Natural killer cell treated with Interleukin-12 subunit alpha and Interleukin-12 subunit beta and Interleukin-15 and Interleukin-18, amount 100 ng/mL, for 72 hours (primary cell): ENCODE results near the gene CAMK2N1. TPM values are rescaled to one million over a fixed set of nuclear protein-coding genes. Genes with fewer than 3 reads are reported as not detected.

Experiments
- ATAC-seq, 2 donors: fragments of 150-1000 bp; cut with Tn5 transposase in 1 of 2; sonication (Bioruptor Pico), chemical (Tn5 transposase) in 1 of 2; 2 replicates each; pipeline ENCODE4 v1.10.0; 2021
- DNase-seq: peaks from one replicate; pipeline ENCODE4 v3.0.0; 2022; ENCODE audit warnings: low spot score
- H3K27ac Mint-ChIP-seq, 2 donors: 1 replicate in 1 of 2; 2 replicates in 1 of 2; pipeline ENCODE4 v1.8.0; 2022; ENCODE audit warnings: mixed read lengths in 2 of 2, mild to moderate bottlenecking in 1 of 2, moderate library complexity in 1 of 2
- H3K27me3 Mint-ChIP-seq, 2 donors: 1 replicate in 1 of 2; 2 replicates in 1 of 2; pipeline ENCODE4 v1.8.0; 2022; ENCODE audit warnings: mixed read lengths in 2 of 2
- H3K36me3 Mint-ChIP-seq: one replicate; pipeline ENCODE4 v1.8.0; 2022; ENCODE audit warnings: mixed read lengths
- H3K4me1 Mint-ChIP-seq, 2 donors: 1 replicate in 1 of 2; 2 replicates in 1 of 2; pipeline ENCODE4 v1.8.0; 2022; ENCODE audit warnings: low read depth in 2 of 2, mixed read lengths in 2 of 2, mild to moderate bottlenecking in 1 of 2
- H3K4me3 Mint-ChIP-seq: one replicate; pipeline ENCODE4 v1.8.0; 2022; ENCODE audit warnings: mixed read lengths
- H3K9me3 Mint-ChIP-seq: 2 replicates; pipeline ENCODE4 v1.8.0; 2022; ENCODE audit warnings: mixed read lengths
- total RNA-seq, 2 donors: library from RNA; stranded (reverse); gene quantifications; one replicate each; pipeline ENCODE4 v1.2.3, GENCODE V29; 2022

The CAMK2N1 gene
- total RNA-seq, 2 donors from 2014 or later: 1.1 to 2.1 TPM

- H3K36me3 Mint-ChIP-seq: peaks cover 5% of the 10 kb centered on the region
- DNase-seq: no peak
- peaks cover 45 to 52% of the 10 kb centered on the region in 2 donors for H3K27me3 Mint-ChIP-seq
- no peak for ATAC-seq
- H3K27ac Mint-ChIP-seq: no peak overlapping the region
- no peaks in the 10 kb centered on the region for H3K9me3 Mint-ChIP-seq
- peaks cover 0 to 13% of the 10 kb centered on the region in 2 donors for H3K4me1 Mint-ChIP-seq
- H3K4me3 Mint-ChIP-seq: no peak overlapping the region
Observed at GRCh38 chr1:20480243-20480944, 5.6 kb downstream of the CAMK2N1 start.

- Mint-ChIP-seq H3K36me3 (peaks cover 5% of the 10 kb centered on the region), H3K9me3 (no peaks in the 10 kb centered on the region), H3K27me3 (peaks cover 51 to 58% of the 10 kb centered on the region in 2 donors), H3K4me1 (peaks cover 0 to 13% of the 10 kb centered on the region in 2 donors), H3K4me3 (no peak overlapping the region), H3K27ac (no peak overlapping the region)
- no peak for ATAC-seq
- no peak for DNase-seq
Observed at GRCh38 chr1:20479840-20480239, 6.2 kb downstream of the CAMK2N1 start.

GRCh38 chr1:20478057-20478635, 7.9 kb downstream of the CAMK2N1 start:
- H3K36me3 Mint-ChIP-seq: no peaks in the 10 kb centered on the region
- no peak overlapping the region for H3K4me3 Mint-ChIP-seq
- peaks cover 46 to 50% of the 10 kb centered on the region in 2 donors for H3K27me3 Mint-ChIP-seq
- H3K27ac Mint-ChIP-seq: no peak overlapping the region
- H3K9me3 Mint-ChIP-seq: no peaks in the 10 kb centered on the region
- no peak for DNase-seq
- ATAC-seq: no peak
- peaks cover 0 to 3% of the 10 kb centered on the region in 2 donors for H3K4me1 Mint-ChIP-seq

- Mint-ChIP-seq H3K27ac (no peak overlapping the region), H3K9me3 (no peaks in the 10 kb centered on the region), H3K4me1 (peaks cover 0 to 3% of the 10 kb centered on the region in 2 donors), H3K4me3 (no peak overlapping the region), H3K27me3 (peaks cover 44 to 46% of the 10 kb centered on the region in 2 donors), H3K36me3 (no peaks in the 10 kb centered on the region)
- no peak for ATAC-seq
- DNase-seq: no peak
Observed at GRCh38 chr1:20477348-20478056, 8.5 kb downstream of the CAMK2N1 start.

- Mint-ChIP-seq H3K4me3 (no peak overlapping the region), H3K27me3 (peaks cover 42 to 44% of the 10 kb centered on the region in 2 donors), H3K27ac (no peak overlapping the region), H3K36me3 (no peaks in the 10 kb centered on the region), H3K9me3 (no peaks in the 10 kb centered on the region), H3K4me1 (peaks cover 0 to under 1% of the 10 kb centered on the region in 2 donors)
- no peak for ATAC-seq
- DNase-seq: no peak
Observed at GRCh38 chr1:20476265-20477038, 9.6 kb downstream of the CAMK2N1 start.

DNA sequence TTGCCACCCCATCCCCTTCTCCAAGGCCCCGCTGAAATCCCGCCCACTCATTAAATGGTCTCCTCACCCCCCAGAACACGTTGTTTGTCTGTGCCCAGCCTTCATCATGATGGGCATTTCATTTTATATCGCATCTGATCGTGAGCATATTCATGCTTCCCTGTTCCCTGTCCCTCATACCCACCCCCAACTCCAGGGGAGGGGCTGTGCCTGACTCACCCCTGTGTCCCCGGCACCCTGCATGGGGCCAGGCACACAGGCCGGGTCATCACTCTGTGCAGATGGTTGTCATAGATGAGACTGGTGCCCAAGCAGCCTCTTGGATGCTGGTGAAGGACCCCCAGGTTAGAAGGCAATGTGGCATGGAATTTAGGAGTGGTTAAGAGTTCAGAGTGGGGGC, 11.0 kb downstream of the CAMK2N1 start:
- DNase-seq (no peak), ATAC-seq (no peak)
- Mint-ChIP-seq H3K36me3 (no peaks in the 10 kb centered on the region), H3K27me3 (peaks cover 41 to 43% of the 10 kb centered on the region in 2 donors), H3K4me3 (no peak overlapping the region), H3K9me3 (no peaks in the 10 kb centered on the region), H3K4me1 (no peaks in the 10 kb centered on the region), H3K27ac (no peak overlapping the region)

GRCh38 chr1:20474333-20474975, 11.6 kb downstream of the CAMK2N1 start:
- H3K4me3 Mint-ChIP-seq: no peak overlapping the region
- no peaks in the 10 kb centered on the region for H3K36me3 Mint-ChIP-seq

DNA sequence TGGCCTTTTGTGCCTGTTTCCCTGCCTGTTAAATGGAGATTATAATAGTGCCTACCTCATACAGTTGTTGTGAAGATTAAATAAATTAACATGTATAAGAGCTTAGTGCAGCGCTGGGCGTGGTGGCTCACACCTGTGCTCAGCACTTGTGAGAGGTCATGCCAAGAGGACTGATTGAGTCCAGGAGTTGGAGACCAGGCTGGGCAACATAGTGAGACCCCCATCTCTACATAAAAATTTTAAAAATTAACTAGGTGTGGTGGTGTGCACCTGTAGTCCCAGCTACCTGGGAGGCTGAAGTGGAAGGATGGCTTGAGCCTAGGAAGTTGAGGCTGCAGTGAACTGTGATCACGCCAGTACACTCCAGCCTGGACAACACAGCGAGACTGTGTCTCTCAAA, 12.1 kb downstream of the CAMK2N1 start:
- Mint-ChIP-seq H3K27ac (no peak overlapping the region), H3K36me3 (no peaks in the 10 kb centered on the region), H3K9me3 (no peaks in the 10 kb centered on the region), H3K4me3 (no peak overlapping the region), H3K27me3 (peaks cover 42 to 44% of the 10 kb centered on the region in 2 donors), H3K4me1 (no peaks in the 10 kb centered on the region)
- ATAC-seq: no peak
- DNase-seq: no peak

More at GRCh38 chr1:20474333-20474975, 11.6 kb downstream of the CAMK2N1 start:
- DNase-seq (no peak), ATAC-seq (no peak)
- H3K27me3 Mint-ChIP-seq: peaks cover 41 to 42% of the 10 kb centered on the region in 2 donors
- H3K4me1 Mint-ChIP-seq: no peaks in the 10 kb centered on the region
- H3K9me3 Mint-ChIP-seq: no peaks in the 10 kb centered on the region
- no peak overlapping the region for H3K27ac Mint-ChIP-seq

DNA sequence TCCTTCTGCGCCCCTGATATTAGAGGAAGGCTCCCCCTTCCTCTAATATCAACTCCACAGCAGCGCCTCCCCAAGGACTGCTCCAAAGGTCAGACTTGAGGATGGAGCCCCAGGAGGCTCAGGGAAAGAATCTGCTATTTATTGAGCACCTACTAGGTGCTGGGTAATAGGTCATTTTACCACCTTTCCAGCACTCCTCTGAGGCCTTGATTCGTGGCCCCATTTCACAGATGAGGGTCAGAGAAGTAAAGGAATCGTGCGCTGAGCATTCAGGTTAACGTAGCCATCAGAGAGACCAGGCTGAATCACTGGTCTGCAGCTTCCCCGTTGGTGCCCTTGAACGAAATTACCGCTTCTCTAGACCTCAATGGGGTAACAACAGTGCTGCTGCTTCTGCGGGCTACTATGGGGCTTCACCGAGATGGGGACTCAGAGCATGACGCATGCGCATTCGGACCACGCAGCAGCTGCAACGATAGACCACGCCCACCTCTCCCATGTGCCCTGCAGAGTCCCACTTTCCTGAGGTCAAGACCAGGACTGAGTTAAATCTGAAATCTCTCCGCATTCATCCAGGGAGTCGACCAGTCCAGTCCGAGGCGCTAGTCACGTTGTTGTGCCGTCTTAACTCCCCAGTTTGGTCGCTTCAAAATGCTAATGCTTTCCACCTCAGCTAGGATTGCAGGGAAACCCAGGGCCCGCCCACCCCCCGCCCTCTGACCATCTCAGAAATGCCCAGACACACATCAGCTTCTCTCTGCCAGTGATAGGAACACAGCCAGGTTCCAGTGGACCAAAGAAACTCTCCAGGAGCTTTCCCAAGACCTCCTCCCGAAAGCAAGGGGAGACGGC, 12.9 kb downstream of the CAMK2N1 start:
- H3K27ac Mint-ChIP-seq: no peak overlapping the region
- H3K4me1 Mint-ChIP-seq: no peaks in the 10 kb centered on the region
- no peaks in the 10 kb centered on the region for H3K9me3 Mint-ChIP-seq
- ATAC-seq: peak in 1 of 2 donors; percentile 52
- H3K27me3 Mint-ChIP-seq: peaks cover 38 to 41% of the 10 kb centered on the region in 2 donors
- DNase-seq: no peak
- no peak overlapping the region for H3K4me3 Mint-ChIP-seq
- no peaks in the 10 kb centered on the region for H3K36me3 Mint-ChIP-seq

DNA sequence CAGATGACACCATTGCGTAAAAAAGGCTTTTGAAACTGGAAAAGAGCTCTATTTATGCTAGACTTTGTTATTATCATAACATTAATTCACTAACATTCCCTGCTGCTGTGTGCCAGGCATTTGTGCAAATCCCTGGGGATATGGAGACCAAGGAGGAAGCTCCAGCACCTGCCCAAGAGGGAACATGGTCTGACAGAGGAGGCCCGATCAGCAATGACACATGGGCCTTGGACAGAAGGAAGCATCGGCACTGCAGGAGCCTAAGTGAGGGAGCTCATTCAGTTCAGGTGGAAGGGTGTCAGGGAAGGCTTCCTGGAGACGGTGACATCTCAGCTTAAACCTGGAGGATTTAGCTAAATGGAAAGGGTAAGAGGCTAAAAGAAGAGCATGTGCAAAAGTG, 13.9 kb downstream of the CAMK2N1 start:
- ATAC-seq: no peak
- Mint-ChIP-seq H3K4me1 (no peaks in the 10 kb centered on the region), H3K27me3 (peaks cover 43 to 45% of the 10 kb centered on the region in 2 donors), H3K27ac (no peak overlapping the region), H3K9me3 (no peaks in the 10 kb centered on the region), H3K4me3 (no peak overlapping the region), H3K36me3 (no peaks in the 10 kb centered on the region)
- no peak for DNase-seq

GRCh38 chr1:20470194-20470593, 15.8 kb downstream of the CAMK2N1 start:
- Mint-ChIP-seq H3K36me3 (no peaks in the 10 kb centered on the region), H3K4me1 (peaks cover 0 to 6% of the 10 kb centered on the region in 2 donors), H3K27me3 (peaks cover 40 to 53% of the 10 kb centered on the region in 2 donors), H3K4me3 (no peak overlapping the region), H3K27ac (no peak overlapping the region), H3K9me3 (no peaks in the 10 kb centered on the region)
- DNase-seq: no peak
- no peak for ATAC-seq

DNA sequence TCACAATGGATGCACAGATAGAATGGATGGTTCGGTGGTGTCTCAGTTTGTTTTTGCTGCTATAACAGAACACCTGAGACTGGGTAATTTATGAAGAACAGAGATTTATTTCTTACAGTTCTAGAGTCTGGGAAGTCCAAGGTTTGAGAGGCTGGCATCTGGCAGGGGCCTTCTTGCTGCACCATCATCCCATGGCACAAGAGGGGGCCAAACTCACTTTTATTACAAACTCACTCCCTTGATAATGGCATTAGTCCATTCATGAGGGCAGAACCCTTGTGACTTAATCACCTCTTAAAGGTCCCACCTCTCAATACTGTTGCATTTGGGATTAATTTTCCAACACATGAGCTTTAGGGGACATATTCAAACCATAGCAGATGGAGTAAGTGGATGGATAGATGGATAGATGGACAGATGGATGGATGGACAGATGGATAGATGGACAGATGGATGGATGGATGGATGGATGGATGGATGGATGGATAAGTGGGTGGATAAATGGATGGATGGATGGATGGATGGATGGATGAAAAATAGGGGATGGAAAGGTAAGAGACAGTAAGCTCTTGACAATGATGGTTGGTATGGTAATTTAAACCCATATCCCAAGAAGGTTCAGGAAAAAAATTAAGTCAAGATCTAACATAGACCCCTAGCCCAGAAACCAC, 16.5 kb downstream of the CAMK2N1 start:
- Mint-ChIP-seq H3K4me3 (no peak overlapping the region), H3K27ac (no peak overlapping the region), H3K36me3 (no peaks in the 10 kb centered on the region), H3K9me3 (no peaks in the 10 kb centered on the region), H3K4me1 (peaks cover 0 to 6% of the 10 kb centered on the region in 2 donors), H3K27me3 (peaks cover 34 to 47% of the 10 kb centered on the region in 2 donors)
- no peak for DNase-seq
- ATAC-seq: no peak
